ENCODE data around the gene FDX1. TPM values are rescaled to one million over a fixed set of nuclear protein-coding genes. Genes with fewer than 3 reads are reported as not detected.

The FDX1 gene
- total RNA-seq, 8 experiments from 2014 or later, result 5.2 to 16.0 (median 8.7) TPM

DNA sequence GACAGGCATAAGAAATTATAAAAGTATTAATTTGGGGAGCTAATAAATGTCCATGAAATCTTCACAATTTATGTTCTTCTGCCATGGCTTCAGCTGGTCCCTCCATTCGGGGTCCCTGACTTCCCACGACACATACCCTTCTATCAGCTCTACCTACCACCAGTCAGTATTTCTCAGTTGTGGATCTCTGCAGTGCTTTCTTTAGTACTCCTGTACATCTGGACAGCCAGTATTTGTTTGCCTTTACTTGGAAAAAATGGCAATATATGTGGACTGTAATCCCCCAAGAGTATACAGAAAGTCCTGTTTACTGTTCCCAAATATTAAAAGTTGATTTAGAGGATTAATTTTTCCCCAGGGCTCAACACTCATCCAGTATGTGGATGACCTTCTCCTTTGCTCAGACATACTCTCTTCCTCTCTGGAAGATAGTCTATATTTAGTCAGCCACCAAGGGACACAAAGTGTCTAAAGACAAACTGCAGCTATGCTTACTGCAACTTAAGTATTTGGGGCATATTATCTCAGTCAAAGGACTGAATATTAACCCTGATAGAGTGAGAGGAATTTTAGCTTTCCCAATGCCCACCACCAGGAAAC is 7.3 kb upstream of the FDX1 start:
- Histone ChIP-seq H3K4me1 (replicated peaks in 1 of 2) (no peaks in the 10 kb centered on the region), H3K27ac (no peak overlapping the region), H3K4me3 (no peak overlapping the region)
- 20 to 100% (median 84%) methylated on average over 1 to 2 of the region's 2 CpGs; no CpG with 5 or more reads in 4 of the 10 experiments for WGBS, 10 experiments
- in situ Hi-C loops (cut with MboI; ENCODE audit: low pct_unique_long_range_greater_than_20kb in 2 of 9, low sequenced_read_pairs in 9 of 9, unreplicated experiment in 9 of 9), result no loop called here
- no peak for ATAC-seq (replicated peaks in 6 of 8)

DNA sequence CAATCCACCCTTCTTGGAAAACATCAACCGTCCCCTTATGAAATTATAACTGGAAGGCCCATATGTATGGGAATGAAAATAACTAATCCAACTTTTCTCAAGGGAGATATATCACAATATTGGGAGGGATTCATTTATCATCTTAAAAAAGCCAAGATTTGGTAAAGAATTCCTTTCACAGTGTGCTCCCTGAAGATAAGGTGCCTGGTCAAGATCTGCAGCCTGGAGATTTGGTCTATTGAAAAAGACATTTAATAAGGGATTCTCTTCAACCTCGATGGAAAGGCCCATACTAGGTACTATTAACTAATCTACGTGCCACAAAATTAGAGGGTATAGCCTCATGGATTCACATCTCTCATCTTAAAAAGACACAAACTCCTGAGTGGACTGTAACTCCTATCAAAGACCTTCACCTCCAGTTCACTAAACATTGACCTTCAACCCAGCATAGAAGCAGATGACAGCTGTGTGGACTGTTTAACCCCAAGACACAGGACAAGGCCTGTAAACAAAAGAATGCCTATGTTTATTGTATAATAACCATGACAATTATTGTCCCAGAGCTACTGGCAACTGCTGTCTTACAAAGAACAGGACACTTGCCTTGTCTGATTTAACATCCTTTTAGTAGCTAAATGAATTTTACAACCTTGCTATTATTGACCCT is 4.8 kb upstream of the FDX1 start:
- in situ Hi-C loops (cut with MboI; ENCODE audit: low pct_unique_long_range_greater_than_20kb in 2 of 9, low sequenced_read_pairs in 9 of 9, unreplicated experiment in 9 of 9), result no loop called here
- Histone ChIP-seq H3K4me1 (replicated peaks in 1 of 2) (peaks cover 0 to 3% of the 10 kb centered on the region in 2 donors), H3K4me3 (no peak overlapping the region), H3K27ac (no peak overlapping the region)
- no peak for ATAC-seq (replicated peaks in 6 of 8)
- WGBS, 10 experiments, result 82 to 100% (median 98%) methylated on average over 1 to 3 of the region's 3 CpGs; no CpG with 5 or more reads in 2 of the 10 experiments

DNA sequence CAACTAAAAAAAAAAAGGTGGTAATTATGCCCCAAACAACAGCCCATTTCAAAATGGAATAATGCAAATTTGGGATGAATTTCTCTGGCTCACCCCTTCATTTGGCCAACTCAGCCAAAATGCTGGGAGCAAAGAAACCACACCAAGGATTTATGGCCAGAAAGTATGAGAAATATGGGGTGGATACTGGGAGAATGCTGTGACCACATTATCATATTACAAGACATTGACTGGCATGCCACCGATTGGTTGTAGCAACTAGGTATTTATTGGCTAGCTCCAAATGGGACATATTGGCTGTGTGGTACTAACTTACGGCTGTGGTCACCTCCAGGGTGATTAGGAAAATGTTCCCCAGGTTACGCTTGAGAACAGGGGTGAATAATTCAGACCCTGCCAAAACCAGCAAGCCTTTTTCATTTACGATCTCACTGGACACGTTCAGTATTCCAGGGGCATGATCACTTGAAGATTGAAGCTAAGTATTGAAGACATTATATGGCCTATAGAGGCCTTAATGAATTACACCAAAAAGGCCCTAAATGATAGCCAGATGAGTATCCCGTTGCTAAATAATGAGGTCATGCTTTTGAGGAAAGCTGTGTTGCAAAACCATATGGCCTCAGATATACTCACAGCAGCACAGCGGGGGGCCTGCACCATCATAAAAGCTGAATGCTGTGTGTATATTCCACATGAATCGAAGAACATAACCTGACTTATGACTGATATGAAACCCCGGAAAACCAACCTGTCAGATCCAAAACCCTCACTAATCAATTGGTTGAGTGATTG is 3.8 kb upstream of the FDX1 start:
- in situ Hi-C loops (cut with MboI; ENCODE audit: low pct_unique_long_range_greater_than_20kb in 2 of 9, low sequenced_read_pairs in 9 of 9, unreplicated experiment in 9 of 9), result no loop called here
- peak in 2 of 8 experiments; percentile 55 to 65 for ATAC-seq (replicated peaks in 6 of 8)
- 16 to 92% (median 84%) methylated on average over 2 to 7 of the region's 9 CpGs; no CpG with 5 or more reads in 2 of the 10 experiments for WGBS, 10 experiments

DNA sequence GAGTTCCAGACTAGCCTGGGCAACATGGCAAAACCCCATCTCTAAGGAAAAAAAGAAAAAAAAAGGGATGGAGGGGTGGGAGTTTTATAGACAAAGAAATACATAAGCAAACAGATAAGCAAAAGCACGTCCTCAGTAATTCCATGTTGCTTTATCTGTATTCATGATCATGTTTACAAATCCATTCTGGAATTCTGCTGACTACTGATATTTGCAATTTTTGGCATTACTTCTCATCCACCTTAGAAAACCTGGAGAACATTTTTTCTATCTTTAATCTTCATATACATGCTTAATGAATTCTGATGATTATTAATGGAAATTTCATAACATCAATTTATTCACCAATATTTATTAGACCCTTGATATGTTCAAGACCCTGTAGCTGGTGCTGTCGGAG is 1.7 kb upstream of the FDX1 start:
- Histone ChIP-seq H3K4me3 (no peak overlapping the region), H3K27ac (no peak overlapping the region), H3K4me1 (replicated peaks in 1 of 2) (peaks cover 8 to 13% of the 10 kb centered on the region in 2 donors)
- no peak for ATAC-seq (replicated peaks in 6 of 8)
- WGBS, 10 experiments, result 63 to 100% (median 98%) methylated on average over 1 to 2 of the region's 2 CpGs
- in situ Hi-C loops (cut with MboI; ENCODE audit: low pct_unique_long_range_greater_than_20kb in 2 of 9, low sequenced_read_pairs in 9 of 9, unreplicated experiment in 9 of 9), result no loop called here

More for the DNA sequence above, 3.8 kb upstream of the FDX1 start:
- H3K27ac ChIP-seq, result no peak overlapping the region
- H3K4me1 ChIP-seq (replicated peaks in 1 of 2), result peaks cover 0 to 3% of the 10 kb centered on the region in 2 donors
- no peak overlapping the region for H3K4me3 ChIP-seq

DNA sequence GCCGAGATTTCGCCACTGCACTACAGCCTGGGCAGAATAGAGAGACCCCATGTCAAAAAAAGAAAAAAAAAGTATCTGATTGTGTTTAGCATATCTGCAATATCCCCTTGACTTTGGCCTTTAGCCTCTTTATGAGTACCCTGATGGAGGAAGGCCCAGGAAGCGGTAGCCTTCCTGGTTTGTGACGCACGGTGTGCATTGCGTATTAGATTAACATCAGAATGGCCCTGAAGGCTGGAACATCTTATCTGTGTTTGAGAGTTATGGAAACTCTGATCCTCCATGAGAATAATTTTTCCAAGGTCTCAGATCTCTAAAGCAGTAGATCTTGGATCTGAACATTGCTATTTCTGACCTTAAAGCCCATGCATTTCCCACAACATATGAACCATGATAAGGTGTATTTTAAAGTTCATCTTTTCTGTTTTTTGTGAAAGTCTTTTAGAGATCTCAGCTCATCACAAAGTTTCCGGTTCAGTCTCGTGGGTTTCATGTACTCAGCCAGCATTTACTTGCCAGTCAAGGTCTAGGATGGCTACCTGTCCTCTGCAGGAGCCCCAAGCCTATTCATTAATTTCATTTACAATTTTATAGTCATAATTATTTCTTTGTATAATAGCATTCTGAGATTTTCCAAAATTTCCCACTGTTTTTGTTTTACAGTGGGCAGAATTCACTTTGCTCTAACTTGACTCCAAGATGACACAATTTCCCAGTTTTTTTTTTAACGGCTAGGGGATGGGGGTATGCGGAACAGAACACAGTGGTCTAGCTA is 605 bp upstream of the FDX1 start:
- in situ Hi-C loops (cut with MboI; ENCODE audit: low pct_unique_long_range_greater_than_20kb in 2 of 9, low sequenced_read_pairs in 9 of 9, unreplicated experiment in 9 of 9), result no loop called here
- WGBS, 10 experiments, result 19 to 91% (median 65%) methylated on average over 1 to 9 of the region's 10 CpGs
- no peak for ATAC-seq (replicated peaks in 6 of 8)
- Histone ChIP-seq H3K4me1 (replicated peaks in 1 of 2) (peaks cover 14 to 16% of the 10 kb centered on the region in 2 donors), H3K4me3 (peak overlapping the region; percentile 68 to 84 (median 74)), H3K27ac (no peak overlapping the region)

GRCh38 chr11:110430267-110431050 is 711 bp downstream of the FDX1 start:
- H3K4me1 ChIP-seq (replicated peaks in 1 of 2), result peaks cover 14 to 16% of the 10 kb centered on the region in 2 donors
- WGBS, 10 experiments, result 0 to 10% (median 3%) methylated on average over 1 to 14 of the region's 51 CpGs
- H3K27ac ChIP-seq, result peak overlapping the region; percentile 74 to 87
- in situ Hi-C loops (cut with MboI; ENCODE audit: low pct_unique_long_range_greater_than_20kb in 2 of 9, low sequenced_read_pairs in 9 of 9, unreplicated experiment in 9 of 9), result no loop called here
- peak; percentile 15 to 57 (median 46) for ATAC-seq (replicated peaks in 6 of 8)
- H3K4me3 ChIP-seq, result peak overlapping the region; percentile 68 to 84 (median 74)

GRCh38 chr11:110431051-110431672 is 1.4 kb downstream of the FDX1 start:
- Histone ChIP-seq H3K4me1 (replicated peaks in 1 of 2) (peaks cover 14 to 16% of the 10 kb centered on the region in 2 donors), H3K4me3 (peak overlapping the region; percentile 68 to 84 (median 74)), H3K27ac (no peak overlapping the region)
- in situ Hi-C loops (cut with MboI; ENCODE audit: low pct_unique_long_range_greater_than_20kb in 2 of 9, low sequenced_read_pairs in 9 of 9, unreplicated experiment in 9 of 9), result no loop called here
- ATAC-seq (replicated peaks in 6 of 8), result no peak
- WGBS, 10 experiments, result 0 to 43% (median 13%) methylated on average over 1 to 7 of the region's 7 CpGs

GRCh38 chr11:110431674-110432073 is 1.9 kb downstream of the FDX1 start:
- in situ Hi-C loops (cut with MboI; ENCODE audit: low pct_unique_long_range_greater_than_20kb in 2 of 9, low sequenced_read_pairs in 9 of 9, unreplicated experiment in 9 of 9), result no loop called here
- no peak overlapping the region for H3K27ac ChIP-seq
- 36 to 90% (median 71%) methylated on average over 1 to 4 of the region's 4 CpGs; no CpG with 5 or more reads in 1 of the 10 experiments for WGBS, 10 experiments
- peak overlapping the region; percentile 68 to 84 (median 74) for H3K4me3 ChIP-seq
- ATAC-seq (replicated peaks in 6 of 8), result no peak
- H3K4me1 ChIP-seq (replicated peaks in 1 of 2), result peaks cover 14 to 16% of the 10 kb centered on the region in 2 donors

- in situ Hi-C loops (cut with MboI; ENCODE audit: low pct_unique_long_range_greater_than_20kb in 2 of 9, low sequenced_read_pairs in 9 of 9, unreplicated experiment in 9 of 9), result no loop called here
- Histone ChIP-seq H3K4me1 (replicated peaks in 1 of 2) (peaks cover 14 to 16% of the 10 kb centered on the region in 2 donors), H3K27ac (no peak overlapping the region), H3K4me3 (peak overlapping the region in 1 of 5 donors; percentile 5)
- ATAC-seq (replicated peaks in 6 of 8), result peak in 1 of 8 experiments; percentile 26
- WGBS, 10 experiments, result 17 to 100% (median 73%) methylated on average over 1 to 7 of the region's 7 CpGs
These were observed 3.1 kb downstream of the FDX1 start for GRCh38 chr11:110432713-110433392.

DNA sequence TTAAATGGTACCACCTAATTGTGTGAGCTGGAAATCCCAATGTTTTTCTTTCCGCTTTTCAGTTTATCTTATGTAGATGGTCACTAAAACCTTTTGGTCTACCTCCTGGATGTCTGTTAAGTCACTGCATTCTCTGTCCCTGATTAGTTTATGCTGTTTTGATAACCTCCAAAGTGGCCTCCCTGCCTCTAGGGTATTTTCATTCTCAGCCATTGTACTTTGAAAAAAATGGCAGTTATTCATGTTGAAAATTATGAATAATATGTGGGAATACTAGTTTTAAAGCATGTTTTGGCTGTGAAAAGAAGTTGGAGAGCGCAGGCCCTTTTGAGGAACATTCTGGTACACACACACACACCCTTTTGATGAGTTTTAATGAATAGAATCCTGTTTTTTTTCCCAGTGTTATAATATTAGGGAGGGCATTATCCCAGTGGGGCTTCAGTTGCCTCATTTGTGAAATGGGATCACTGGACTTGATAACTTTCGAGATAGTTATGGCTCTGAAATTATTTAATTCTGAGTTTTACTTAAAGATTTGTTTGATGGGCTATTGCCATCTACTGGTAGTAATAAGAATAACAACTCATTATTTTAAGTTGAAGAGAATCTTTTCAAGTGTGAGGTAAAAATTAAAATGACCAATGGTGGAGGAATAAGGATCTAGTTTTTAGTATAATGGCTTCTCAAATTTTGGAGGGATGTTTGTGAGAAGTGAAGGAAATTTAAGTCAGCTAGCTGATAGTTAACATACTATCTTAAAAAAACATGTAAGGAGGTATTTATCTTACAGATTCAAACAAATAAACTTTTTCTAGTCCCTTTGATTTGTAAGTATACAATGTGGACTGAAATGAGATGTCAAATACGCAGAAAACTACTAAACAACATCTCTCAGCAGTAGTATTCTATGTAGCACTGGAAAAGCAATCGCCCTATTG is 3.9 kb downstream of the FDX1 start:
- Histone ChIP-seq H3K27ac (no peak overlapping the region), H3K4me3 (no peak overlapping the region), H3K4me1 (replicated peaks in 1 of 2) (peaks cover 14 to 16% of the 10 kb centered on the region in 2 donors)
- WGBS, 10 experiments, result 36 to 80% (median 66%) methylated on average over 2 to 5 of the region's 5 CpGs; no CpG with 5 or more reads in 1 of the 10 experiments
- no peak for ATAC-seq (replicated peaks in 6 of 8)
- in situ Hi-C loops (cut with MboI; ENCODE audit: low pct_unique_long_range_greater_than_20kb in 2 of 9, low sequenced_read_pairs in 9 of 9, unreplicated experiment in 9 of 9), result no loop called here
